ENCODE data around the gene KIF1B.

- no peak for TF ChIP-seq ZNF830 (tag by site-specific recombination; IDR thresholded peaks at IDR 0.05; ENCODE audit: low read depth)
- no peak for TF ChIP-seq ZNF274 (IDR thresholded peaks at IDR 0.05; ENCODE audit: low read length)
- TF ChIP-seq ZNF274 (tag by site-specific recombination; IDR thresholded peaks at IDR 0.05; ENCODE audit: borderline replicate concordance), result no peak
- no peak for TF ChIP-seq ZNF175 (tag by site-specific recombination; IDR thresholded peaks at IDR 0.05)
- TF ChIP-seq ZNF561 (tag by site-specific recombination; IDR thresholded peaks at IDR 0.05; ENCODE audit: borderline replicate concordance), result no peak
- no peak for TF ChIP-seq ZNF202 (tag by site-specific recombination; IDR thresholded peaks at IDR 0.05; ENCODE audit: borderline replicate concordance)
- no peak for TF ChIP-seq ZNF837 (tag by site-specific recombination; IDR thresholded peaks at IDR 0.05)
- no peak for TF ChIP-seq ZSCAN5A (tag by site-specific recombination; IDR thresholded peaks at IDR 0.05)
- no peak for TF ChIP-seq CTCF (tag by site-specific recombination; IDR thresholded peaks at IDR 0.05)
- TF ChIP-seq ZNF335 (tag by site-specific recombination; conservative IDR thresholded peaks at IDR 0.05), result no peak
- TF ChIP-seq ZNF518A (tag by site-specific recombination; conservative IDR thresholded peaks at IDR 0.05; ENCODE audit: low read depth), result no peak
- TF ChIP-seq HOXC10 (CRISPR knock-in tag; IDR thresholded peaks at IDR 0.05), result no peak
- no peak for TF ChIP-seq TSHZ1 (tag by site-specific recombination; IDR thresholded peaks at IDR 0.05; ENCODE audit: borderline replicate concordance)
Observed at GRCh38 chr1:10299151-10299550, 88.8 kb downstream of the KIF1B start.
